Ishikawa (cell line): ENCODE results near the gene ZNF444.

ENCODE experiments used
- CEBPB ChIP-seq: IDR thresholded peaks from 2 replicates; pipeline ENCODE4 v1.6.1; 2012
- CREB1 ChIP-seq: IDR thresholded peaks from 2 replicates; pipeline ENCODE4 v1.6.1; 2012; ENCODE audit warnings: low read depth
- EGR1 ChIP-seq: IDR thresholded peaks from 2 replicates; pipeline ENCODE4 v1.6.1; 2012
- EP300 ChIP-seq: IDR thresholded peaks from 2 replicates; pipeline ENCODE4 v1.6.1; 2012; ENCODE audit warnings: borderline replicate concordance
- FOXM1 ChIP-seq: IDR thresholded peaks from 2 replicates; pipeline ENCODE4 v1.6.1; 2012; ENCODE audit warnings: low read depth, borderline replicate concordance
- MAX ChIP-seq: IDR thresholded peaks from 2 replicates; pipeline ENCODE4 v1.6.1; 2012
- NFIC ChIP-seq: IDR thresholded peaks from 2 replicates; pipeline ENCODE4 v1.6.1; 2012
- RAD21 ChIP-seq: IDR thresholded peaks from 2 replicates; pipeline ENCODE4 v1.6.1; 2012; ENCODE audit warnings: low read depth
- REST ChIP-seq: IDR thresholded peaks from 2 replicates; pipeline ENCODE4 v1.6.1; 2012; ENCODE audit warnings: low read depth, mild to moderate bottlenecking
- TAF1 ChIP-seq: IDR thresholded peaks from 2 replicates; pipeline ENCODE4 v1.6.1; 2012; ENCODE audit warnings: low read depth, mild to moderate bottlenecking
- TCF12 ChIP-seq: IDR thresholded peaks from 2 replicates; pipeline ENCODE4 v1.6.1; 2012; ENCODE audit warnings: low read depth
- TEAD4 ChIP-seq: IDR thresholded peaks from 2 replicates; pipeline ENCODE4 v1.6.1; 2012
- YY1 ChIP-seq: IDR thresholded peaks from 2 replicates; pipeline ENCODE4 v1.6.1; 2012; ENCODE audit warnings: low read depth
- ZBTB7A ChIP-seq: IDR thresholded peaks from 2 replicates; pipeline ENCODE4 v1.6.1; 2012; ENCODE audit warnings: low read depth
- TF ChIP-seq, protein P1 (sequence below): IDR thresholded peaks from 2 replicates; pipeline ENCODE4 v1.6.1; 2012

Gene ZNF444

GRCh38 chr19:56138069-56138468 is 3.0 kb upstream of the ZNF444 start:
- no peak for TF ChIP-seq MAX
- TF ChIP-seq TAF1: no peak
- no peak for TF ChIP-seq RAD21
- no peak for TF ChIP-seq YY1
- TF ChIP-seq FOXM1: no peak
- no peak for TF ChIP-seq ZBTB7A
- TF ChIP-seq CEBPB: no peak
- no peak for TF ChIP-seq EGR1
- TF ChIP-seq TEAD4: no peak
- TF ChIP-seq NFIC: no peak
- TF ChIP-seq, protein P1, sequence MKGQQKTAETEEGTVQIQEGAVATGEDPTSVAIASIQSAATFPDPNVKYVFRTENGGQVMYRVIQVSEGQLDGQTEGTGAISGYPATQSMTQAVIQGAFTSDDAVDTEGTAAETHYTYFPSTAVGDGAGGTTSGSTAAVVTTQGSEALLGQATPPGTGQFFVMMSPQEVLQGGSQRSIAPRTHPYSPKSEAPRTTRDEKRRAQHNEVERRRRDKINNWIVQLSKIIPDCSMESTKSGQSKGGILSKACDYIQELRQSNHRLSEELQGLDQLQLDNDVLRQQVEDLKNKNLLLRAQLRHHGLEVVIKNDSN: no peak
- TF ChIP-seq EP300: no peak
- no peak for TF ChIP-seq TCF12
- no peak for TF ChIP-seq CREB1
- no peak for TF ChIP-seq REST

DNA sequence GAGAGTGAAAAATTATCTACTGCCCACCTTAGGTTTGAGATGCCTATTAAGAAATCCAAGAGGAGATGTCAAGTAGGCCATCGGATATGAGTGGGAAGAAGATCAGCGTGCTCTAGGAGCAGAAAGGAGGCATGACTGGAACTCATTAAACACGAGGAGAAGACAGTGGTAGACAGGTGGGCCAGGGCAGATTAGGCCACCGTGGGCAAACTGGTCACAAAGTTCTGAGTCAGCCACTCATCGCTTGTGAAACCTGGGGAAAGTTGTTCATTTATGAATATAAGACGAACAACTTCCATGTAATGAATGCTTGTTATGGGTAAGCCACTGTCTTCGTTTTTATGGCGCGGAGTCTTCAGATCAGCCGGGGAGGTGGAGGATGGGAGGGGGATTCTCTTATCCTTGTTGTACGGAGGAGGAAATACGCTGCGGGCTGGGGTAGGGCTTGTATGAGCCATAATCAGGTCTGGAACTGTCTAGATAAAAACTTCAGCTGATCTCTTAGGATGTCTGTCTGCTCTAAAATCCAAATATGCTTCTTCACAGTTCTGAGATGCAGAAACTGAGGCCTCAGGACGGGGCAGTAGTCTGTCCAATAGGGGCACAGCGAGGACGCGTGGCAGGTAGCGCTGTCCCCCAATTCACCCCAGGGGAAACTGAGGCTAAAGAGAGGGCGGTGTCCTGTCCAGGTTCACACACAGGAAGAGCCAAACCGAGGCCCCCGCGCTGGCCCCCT is 1.1 kb upstream of the ZNF444 start:
- TF ChIP-seq EP300 (no peak), TAF1 (no peak), TCF12 (no peak), ZBTB7A (0 out of 2 replicates have a peak, but pooled peaks have one; percentile 52), CEBPB (no peak), REST (no peak), TEAD4 (no peak), RAD21 (no peak)

GRCh38 chr19:56141417-56141993 is 418 bp downstream of the ZNF444 start:
- TF ChIP-seq, protein P1: no peak
- no peak for TF ChIP-seq EP300
- TF ChIP-seq TEAD4: no peak
- 0 out of 2 replicates have a peak, but pooled peaks have one; percentile 22 for TF ChIP-seq ZBTB7A

- TF ChIP-seq CREB1 (no peak), YY1 (no peak), TCF12 (no peak), MAX (no peak), NFIC (no peak), EGR1 (no peak), RAD21 (no peak), CEBPB (no peak), FOXM1 (no peak), EP300 (no peak), TAF1 (no peak), ZBTB7A (no peak), REST (no peak), TEAD4 (no peak)
- TF ChIP-seq, protein P1: no peak
Measured at GRCh38 chr19:56142087-56142787, 1.1 kb downstream of the ZNF444 start.
